HG03064 (cell line): ENCODE measurements around the gene CDH15.
A peak's percentile ranks its signal among the peaks of the same experiment; 100 is the strongest.

Experiments
- ATAC-seq: cut with Tn5 transposase; IDR thresholded peaks from one replicate; pipeline ENCODE4 v1.9.1; 2021; ENCODE audit warnings: low read depth; ENCODE audit not compliant: unreplicated experiment

The CDH15 gene

GRCh38 chr16:89198417-89199240 lies 27.1 kb downstream of the CDH15 start:
- no peak for ATAC-seq

GRCh38 chr16:89199241-89200123 lies 27.9 kb downstream of the CDH15 start:
- no peak for ATAC-seq

GRCh38 chr16:89200124-89200849 lies 28.7 kb downstream of the CDH15 start, which contains the start of gene SLC22A31:
TSS of gene SLC22A31 (minus strand) at chr16:89200537. CDS start at chr16:89200501, 36 bp downstream.
- no peak for ATAC-seq

DNA sequence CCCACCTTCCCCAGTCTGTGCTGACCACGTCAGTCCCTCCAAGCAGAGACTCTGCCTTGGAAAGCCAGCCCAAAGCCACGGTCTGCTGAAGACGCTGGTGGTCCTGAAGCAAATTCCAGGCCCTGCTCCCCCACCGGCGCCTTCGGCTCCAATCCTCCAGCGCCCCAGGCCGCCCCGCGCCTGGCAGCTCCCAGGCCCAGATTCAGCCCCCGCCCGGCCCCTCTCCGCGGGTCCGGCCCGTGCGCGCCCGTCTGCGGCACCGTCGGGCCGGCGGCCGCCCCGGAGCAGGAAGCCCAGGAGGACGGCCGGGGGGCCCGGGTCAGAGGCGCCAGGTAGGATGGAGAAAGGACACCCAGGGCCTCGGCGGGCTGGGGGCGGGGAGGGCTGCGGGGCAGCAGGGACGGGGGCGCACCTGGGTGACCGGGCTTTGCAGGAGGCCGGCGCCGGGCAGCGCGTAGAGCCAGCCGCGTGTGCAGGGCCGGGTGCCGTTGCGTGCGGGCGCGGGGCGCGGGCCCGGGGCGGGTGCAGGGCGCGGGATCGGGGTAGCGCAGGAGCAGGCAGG lies 29.4 kb downstream of the CDH15 start:
- no peak for ATAC-seq

DNA sequence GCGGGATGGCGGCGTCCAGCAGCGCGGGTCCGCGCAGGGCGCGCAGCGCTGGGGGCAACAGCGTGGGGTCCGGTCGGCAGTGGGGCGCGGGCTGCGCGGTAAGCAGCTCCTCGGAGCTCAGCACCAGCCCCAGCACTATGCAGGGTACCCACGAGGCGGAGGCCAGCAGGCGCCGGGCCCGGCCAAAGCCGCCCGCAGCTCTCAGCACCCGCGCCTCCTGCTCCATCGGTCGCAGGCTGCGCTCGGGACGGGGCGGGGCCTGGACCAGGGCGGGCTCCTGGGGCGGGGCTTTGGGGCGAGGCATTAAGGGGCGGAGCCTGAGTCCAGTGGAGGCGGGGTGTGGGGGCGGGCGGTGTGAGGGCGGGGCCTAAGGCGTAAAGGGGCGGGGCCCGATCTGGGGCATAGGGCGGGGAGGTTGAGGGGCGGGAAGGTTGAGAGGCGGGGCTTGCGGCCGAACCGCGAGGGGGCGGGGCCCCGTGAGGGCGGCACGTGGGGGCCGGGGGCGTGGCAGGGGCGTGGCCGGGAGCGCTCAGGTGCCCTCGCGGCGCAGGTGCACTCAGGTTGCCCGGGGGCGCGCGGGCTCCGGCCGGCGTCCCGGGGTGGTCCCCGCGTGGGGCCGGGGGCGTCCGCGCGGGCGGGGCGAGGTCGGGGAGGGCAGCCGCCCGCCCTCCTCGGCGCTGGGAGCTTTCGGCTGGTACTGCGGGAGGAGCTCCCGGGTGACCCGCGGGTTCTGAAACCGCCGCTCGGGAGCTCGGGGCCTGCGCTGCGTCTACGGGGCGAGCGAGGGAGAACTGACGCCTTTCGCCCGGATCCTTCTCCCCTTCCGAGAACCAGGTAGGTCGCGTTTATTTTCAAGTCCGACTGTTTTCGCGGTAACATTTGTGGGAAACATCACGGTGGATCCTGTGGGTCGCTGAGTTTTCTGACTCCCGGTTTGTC lies 30.2 kb downstream of the CDH15 start:
- ATAC-seq: peak; percentile 58

DNA sequence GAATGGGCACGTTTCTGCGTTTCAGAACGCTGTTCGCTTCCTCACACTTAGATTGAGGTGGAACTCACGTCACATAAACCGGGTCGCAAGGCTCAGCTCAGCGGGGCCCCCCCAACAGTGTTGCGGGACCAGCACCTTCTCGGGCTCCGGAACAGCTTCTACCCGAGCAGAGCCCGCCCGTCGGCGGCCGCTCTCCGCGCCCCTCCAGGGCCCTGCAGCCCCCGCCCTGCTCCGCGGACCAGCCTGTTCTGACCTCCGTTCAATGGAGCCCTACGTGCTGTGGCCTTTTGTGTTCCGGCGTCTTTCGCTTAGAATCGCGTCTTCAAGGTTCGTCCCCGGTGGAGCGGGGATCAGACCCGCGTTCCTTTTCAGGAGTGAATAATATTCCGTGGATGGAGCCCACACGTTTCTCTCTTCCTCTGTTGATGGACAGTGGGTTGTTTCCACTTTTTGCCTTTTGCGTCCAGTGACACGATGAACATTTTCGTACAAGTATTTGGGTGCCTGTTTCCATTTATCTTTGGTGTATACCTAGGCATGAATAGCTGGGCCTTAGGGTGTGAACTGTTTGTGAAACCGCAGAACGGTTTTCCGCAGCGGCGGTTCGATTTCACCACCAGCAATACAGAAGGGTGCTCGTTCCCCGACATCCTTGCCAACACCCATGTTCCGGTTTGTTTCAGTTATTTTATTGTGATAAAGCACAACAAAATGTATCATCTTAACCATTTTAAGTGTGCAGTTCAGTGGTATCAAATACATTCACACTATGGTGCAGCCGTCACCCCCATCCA lies 31.1 kb downstream of the CDH15 start:
- ATAC-seq: no peak

- ATAC-seq: no peak
Measured at GRCh38 chr16:89207993-89208392, 36.4 kb downstream of the CDH15 start.

DNA sequence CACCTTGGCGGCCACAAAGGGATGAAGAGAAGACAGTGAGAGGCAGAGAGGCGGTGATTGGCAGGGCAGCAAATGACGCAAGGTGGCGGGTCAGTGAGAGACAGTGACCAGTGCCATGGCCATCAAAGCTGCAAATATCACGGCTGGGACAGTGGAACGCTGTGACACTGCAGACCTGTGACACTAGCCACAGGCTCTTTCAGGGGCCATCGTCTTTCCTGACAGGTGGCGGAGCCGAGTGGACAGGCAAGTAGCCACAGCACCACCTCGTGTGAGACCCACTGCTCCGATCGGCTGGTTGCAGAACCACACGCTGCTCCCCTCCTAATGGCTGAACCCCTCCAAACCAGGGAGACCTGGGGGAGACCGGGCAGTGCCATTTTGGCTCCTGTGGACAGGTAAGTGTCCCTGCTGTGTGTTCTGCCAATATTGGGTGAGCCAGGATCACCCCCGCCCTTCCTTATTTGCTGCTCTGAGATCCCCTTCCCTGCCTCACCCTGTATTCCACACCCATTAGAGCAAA lies 38.0 kb downstream of the CDH15 start:
- no peak for ATAC-seq

- no peak for ATAC-seq
Measured at GRCh38 chr16:89210165-89210903, 38.8 kb downstream of the CDH15 start.

GRCh38 chr16:89210904-89211515 lies 39.5 kb downstream of the CDH15 start:
- ATAC-seq: no peak

GRCh38 chr16:89216315-89217137 lies 45.0 kb downstream of the CDH15 start:
- ATAC-seq: no peak

DNA sequence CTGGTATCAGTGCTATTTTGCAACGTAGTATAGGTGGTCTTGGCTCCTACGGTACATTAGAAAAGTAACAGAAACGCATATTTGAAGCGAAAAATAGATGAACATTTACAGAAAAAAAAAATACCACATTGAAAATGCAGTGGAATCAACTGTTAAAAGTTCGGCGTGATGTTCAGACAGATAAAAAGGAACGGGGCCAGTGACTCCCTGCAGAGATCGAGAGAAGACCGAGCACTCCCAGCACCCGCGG lies 45.5 kb downstream of the CDH15 start:
- ATAC-seq: no peak

DNA sequence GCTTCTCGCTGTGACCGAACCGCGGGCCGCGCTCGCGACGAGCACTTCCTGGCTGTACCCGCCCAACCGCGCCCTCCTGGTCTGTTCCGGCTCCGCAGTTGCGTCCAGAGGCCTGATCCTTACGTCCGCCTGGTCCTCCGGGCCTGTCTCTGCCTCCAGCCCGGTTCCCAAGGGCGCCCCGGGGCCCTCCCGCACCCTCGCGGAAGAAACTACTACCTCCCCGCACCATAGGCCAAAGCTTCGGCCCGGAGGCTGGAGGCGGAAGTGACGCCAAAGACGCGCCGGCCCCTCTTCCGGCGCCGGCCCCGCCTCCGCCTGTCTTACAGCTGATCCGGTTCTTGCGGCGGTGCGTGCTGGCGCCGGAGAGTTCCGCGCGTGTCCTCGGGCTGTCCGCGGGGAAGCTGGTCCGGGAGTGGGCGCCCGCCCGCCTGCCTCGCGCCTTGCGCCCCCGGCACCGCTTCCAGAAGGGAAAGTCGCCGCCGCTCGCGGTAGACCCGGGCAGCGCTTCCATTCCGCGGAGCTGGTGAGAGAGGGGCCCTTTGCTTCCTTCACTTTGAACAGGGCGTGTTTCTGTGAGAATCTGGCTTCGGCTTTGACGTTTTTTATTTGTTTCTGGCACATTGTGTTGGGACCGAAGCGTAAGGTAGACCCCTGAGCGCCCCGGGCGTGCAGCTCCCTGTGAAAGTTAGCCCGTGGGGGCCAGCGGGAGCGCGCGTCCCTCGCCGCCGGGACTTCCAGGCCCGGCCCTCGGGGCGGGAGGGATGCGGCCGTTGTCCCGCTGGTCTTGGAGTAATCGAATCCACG lies 46.0 kb downstream of the CDH15 start, which contains the start of gene ZNF778:
Gene ZNF778, plus strand, starts transcription at position 316 of the 804 bp plus-strand sequence. CDS start 3,425 bp downstream, outside the sequence.
- peak; percentile 84 for ATAC-seq

DNA sequence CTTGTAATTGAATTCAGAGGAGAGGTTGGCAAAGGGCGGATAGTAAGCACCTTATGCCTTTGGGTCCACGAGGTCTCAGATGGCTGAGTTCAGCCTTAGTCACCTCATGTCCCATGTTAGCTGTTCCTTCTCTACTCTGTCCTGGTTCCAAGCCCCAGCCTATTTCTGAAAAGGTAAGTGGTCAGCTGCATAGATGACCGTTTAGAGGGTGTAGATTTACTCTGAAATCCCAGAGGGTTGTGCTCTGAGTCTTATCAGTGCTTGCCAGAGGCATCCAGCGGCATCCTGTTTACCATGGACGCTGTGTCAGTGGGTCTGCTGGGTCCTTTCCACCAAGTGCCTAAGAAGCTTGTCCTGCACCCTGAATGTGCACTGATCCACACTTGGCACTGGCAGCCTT lies 47.8 kb downstream of the CDH15 start:
- ATAC-seq: no peak

GRCh38 chr16:89221604-89222003 lies 50.1 kb downstream of the CDH15 start:
- ATAC-seq: no peak

- ATAC-seq: no peak
Measured at GRCh38 chr16:89222931-89223330, 51.4 kb downstream of the CDH15 start.
